Thoracic aorta endothelial cell (primary cell): ENCODE results near the gene KDM4E. TPM values are rescaled to one million over a fixed set of nuclear protein-coding genes. Genes with fewer than 3 reads are reported as not detected.

Experiments used
- total RNA-seq: library from RNA; depleted of rRNA; stranded (reverse); fragments of >200 nt; gene quantifications from 2 replicates; pipeline ENCODE4 v1.2.3, GENCODE V29; 2012

KDM4E gene
- not detected in 2 replicates for total RNA-seq

GRCh38 chr11:95024958-95025357 is at the start of gene KDM4E:
Gene KDM4E (plus strand): TSS chr11:95025258. CDS start chr11:95025558, 300 bp downstream.

GRCh38 chr11:95049122-95049521 is 24.1 kb downstream of the KDM4E start, which contains the start of gene KDM4F:
Gene KDM4F (plus strand): TSS chr11:95049422.

DNA sequence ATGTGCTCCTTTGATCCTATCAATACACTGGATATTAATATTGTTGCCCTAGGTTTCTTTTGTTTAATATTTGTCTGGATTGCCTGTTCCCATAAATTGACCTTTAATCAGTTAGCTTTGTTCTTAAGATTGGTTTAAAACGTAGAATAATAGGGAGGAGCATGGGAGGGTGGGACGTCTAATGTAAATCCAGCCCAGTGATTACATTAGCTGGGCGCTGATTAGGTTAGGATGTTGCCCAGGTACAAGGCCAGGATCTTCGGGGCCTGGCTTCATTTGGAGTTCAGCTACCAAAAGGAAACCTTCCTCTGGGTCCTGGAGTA is 41.6 kb downstream of the KDM4E start, which contains the start of gene SRSF8:
SRSF8 (plus strand) TSS at position 204 of the 323 bp plus-strand sequence. CDS start 308 bp downstream, outside the sequence.

Other genes starting within 250 kb of the KDM4E start
- 49.5 and 53.6 TPM in 2 replicates for gene CWC15, start 51.7 kb upstream of the KDM4E start, total RNA-seq
- gene KDM4D, start 51.5 kb upstream of the KDM4E start, total RNA-seq: 0.80 and 1.1 TPM in 2 replicates
- gene KDM4F, start 24.2 kb downstream of the KDM4E start, total RNA-seq: not detected in 2 replicates
- 22.5 and 29.1 TPM in 2 replicates for gene SRSF8, start 41.7 kb downstream of the KDM4E start, total RNA-seq
- gene ENDOD1, start 64.6 kb downstream of the KDM4E start, total RNA-seq: 27.5 and 34.5 TPM in 2 replicates
- 7.6 and 11.6 TPM in 2 replicates for gene SESN3, start 205.9 kb downstream of the KDM4E start, total RNA-seq